ENCODE data around the gene MSANTD2.
"Not testable (repeated sequence)": the region's sequence is repeated elsewhere in the genome, so short reads cannot be mapped to it uniquely, and the experiment has no call there.

Gene MSANTD2

DNA sequence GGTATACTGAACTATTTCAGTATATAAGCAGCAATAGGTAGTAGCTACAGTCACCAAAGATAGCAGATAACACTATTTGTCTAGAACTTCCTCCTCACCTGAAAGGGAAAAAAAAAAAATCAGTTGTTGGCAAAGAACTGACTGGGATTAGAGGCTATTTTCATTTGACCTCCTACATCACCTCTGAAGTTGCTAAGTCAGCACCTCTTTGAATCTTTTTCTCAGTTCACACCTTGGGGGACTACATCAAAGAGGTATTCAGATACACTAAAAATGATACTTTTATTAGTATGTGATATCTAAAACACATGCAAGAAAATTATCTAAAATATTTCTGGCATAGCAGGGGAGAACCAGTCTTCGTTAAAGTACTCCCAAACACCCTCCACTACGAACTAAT, 16.2 kb downstream of the MSANTD2 start:
- DNase-seq (ENCODE audit: low spot score): no peak
- TF ChIP-seq, protein P1, sequence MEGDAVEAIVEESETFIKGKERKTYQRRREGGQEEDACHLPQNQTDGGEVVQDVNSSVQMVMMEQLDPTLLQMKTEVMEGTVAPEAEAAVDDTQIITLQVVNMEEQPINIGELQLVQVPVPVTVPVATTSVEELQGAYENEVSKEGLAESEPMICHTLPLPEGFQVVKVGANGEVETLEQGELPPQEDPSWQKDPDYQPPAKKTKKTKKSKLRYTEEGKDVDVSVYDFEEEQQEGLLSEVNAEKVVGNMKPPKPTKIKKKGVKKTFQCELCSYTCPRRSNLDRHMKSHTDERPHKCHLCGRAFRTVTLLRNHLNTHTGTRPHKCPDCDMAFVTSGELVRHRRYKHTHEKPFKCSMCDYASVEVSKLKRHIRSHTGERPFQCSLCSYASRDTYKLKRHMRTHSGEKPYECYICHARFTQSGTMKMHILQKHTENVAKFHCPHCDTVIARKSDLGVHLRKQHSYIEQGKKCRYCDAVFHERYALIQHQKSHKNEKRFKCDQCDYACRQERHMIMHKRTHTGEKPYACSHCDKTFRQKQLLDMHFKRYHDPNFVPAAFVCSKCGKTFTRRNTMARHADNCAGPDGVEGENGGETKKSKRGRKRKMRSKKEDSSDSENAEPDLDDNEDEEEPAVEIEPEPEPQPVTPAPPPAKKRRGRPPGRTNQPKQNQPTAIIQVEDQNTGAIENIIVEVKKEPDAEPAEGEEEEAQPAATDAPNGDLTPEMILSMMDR (IDR thresholded peaks at IDR 0.05; ENCODE audit: extremely low read depth, insufficient read depth, missing control alignments): no peak
- in situ Hi-C loops (cut with MboI; ENCODE audit: low pct_unique_long_range_greater_than_20kb, low sequenced_read_pairs, unreplicated experiment): no loop called here

DNA sequence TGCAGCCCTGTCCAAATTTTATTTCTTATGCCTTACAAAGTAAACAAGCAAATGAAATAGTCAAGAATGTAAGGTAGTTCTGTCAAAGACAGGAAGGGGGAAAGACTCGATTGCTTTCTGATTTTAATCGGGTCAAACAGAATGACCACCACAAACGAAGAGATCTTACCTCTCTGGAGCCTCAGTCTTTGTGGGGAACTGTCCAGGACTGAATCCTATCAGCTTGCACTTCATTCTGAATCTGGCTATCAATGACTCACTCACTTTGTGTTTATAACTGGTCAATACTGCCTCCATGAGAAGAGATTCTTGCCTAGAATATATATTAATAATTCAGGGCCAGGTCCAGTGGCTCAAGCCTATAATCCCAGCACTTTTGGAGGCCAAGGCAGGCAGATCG, 17.2 kb downstream of the MSANTD2 start:
- DNase-seq (ENCODE audit: low spot score): no peak
- TF ChIP-seq, protein P1 (IDR thresholded peaks at IDR 0.05; ENCODE audit: extremely low read depth, insufficient read depth, missing control alignments): no peak
- in situ Hi-C loops (cut with MboI; ENCODE audit: low pct_unique_long_range_greater_than_20kb, low sequenced_read_pairs, unreplicated experiment): no loop called here

DNA sequence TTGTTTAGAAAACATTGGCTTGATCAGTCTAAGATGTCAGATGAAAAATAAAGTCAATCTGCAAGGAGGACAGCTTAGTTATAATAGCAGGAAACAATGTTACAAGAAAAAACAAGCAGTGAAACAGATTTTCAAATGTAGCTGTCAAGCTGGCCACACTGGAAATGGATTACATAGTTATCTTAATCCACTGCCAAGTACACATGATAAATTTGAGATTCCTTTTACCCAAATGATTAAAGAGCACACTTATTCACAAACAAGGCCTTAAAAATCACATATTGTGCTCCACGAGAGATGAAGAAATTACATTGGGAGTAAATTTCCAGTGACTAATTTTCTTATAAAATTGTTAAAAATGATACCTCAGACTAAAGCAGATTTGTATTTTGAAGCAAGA, 20.6 kb downstream of the MSANTD2 start:
- DNase-seq (ENCODE audit: low spot score): no peak
- in situ Hi-C loops (cut with MboI; ENCODE audit: low pct_unique_long_range_greater_than_20kb, low sequenced_read_pairs, unreplicated experiment): no loop called here
- TF ChIP-seq, protein P1 (IDR thresholded peaks at IDR 0.05; ENCODE audit: extremely low read depth, insufficient read depth, missing control alignments): no peak

DNA sequence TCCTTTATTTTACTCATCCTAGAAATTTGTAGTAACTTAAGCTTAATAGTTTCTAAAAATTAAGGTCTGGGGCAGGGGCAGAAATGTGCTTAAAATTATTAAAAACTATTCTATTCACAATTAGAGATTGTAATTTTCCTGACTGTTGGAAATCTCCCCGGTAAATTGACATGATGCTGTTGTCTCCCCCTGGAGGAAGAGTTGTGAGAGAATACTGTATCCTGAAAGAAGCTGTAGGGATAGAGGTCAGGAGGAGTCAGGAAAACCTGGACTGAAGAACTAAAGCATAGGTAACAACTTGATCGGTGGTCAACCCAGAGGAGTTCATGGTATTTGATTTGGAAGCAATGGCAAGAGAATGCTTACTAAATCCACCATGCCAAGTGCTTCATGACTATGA, 21.9 kb downstream of the MSANTD2 start:
- DNase-seq (ENCODE audit: low spot score): no peak
- TF ChIP-seq, protein P1 (IDR thresholded peaks at IDR 0.05; ENCODE audit: extremely low read depth, insufficient read depth, missing control alignments): peak; percentile 8
- in situ Hi-C loops (cut with MboI; ENCODE audit: low pct_unique_long_range_greater_than_20kb, low sequenced_read_pairs, unreplicated experiment): no loop called here

DNA sequence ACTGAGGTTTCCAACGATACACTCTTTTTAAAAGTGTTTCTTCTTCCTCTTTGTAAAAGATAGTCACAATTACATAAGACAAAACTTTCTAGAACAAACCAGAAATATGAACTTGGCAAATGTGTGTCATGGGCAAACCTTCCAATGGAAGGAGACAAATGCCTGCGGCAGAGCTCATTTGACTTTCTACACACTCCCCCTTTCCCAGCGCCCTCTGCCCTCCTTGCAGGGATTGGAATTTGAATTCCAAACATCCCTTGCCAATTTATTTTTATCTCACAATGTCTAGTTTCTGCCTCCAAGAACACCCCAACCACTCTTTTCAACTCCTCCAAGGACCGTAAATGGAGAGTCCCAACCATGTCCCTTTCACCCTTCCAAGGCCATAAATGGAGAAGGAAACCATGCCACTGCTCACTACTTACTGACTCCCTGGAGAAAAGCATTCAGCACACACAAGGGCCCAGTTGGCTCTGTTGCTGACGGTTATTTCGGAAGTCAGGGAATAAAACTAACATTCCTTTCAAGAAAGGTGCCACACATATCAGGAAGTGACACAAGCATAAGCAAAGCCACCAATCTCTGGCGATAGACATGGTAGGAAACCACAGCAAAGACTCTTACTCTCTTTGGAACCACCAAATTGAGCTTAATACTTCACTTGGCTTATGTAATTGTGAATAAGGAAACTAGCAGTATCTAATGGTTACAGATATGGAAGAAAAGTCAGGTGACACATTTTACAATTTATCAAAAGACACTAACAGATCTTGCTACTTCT, 23.2 kb downstream of the MSANTD2 start:
- in situ Hi-C loops (cut with MboI; ENCODE audit: low pct_unique_long_range_greater_than_20kb, low sequenced_read_pairs, unreplicated experiment): no loop called here
- TF ChIP-seq, protein P1 (IDR thresholded peaks at IDR 0.05; ENCODE audit: extremely low read depth, insufficient read depth, missing control alignments): no peak
- no peak for DNase-seq (ENCODE audit: low spot score)

DNA sequence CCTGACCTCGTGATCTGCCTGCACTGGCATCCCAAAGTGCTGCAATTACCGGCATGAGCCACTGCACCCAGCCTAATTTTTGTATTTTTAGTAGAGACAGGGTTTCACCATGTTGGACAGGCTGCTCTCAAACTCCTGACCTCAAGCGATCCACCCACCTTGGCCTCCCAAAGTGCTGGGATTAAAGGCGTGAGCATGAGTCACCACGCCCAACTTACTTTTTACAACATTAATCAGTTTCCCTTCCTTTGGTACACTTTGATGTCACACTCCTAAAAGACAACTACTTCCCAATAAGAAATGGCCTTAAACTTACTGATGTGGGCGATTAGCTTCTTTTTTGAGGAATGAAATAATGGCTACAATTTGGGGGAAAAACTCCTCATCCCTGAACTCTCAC, 29.2 kb downstream of the MSANTD2 start:
- not testable (repeated sequence) for DNase-seq (ENCODE audit: low spot score)

DNA sequence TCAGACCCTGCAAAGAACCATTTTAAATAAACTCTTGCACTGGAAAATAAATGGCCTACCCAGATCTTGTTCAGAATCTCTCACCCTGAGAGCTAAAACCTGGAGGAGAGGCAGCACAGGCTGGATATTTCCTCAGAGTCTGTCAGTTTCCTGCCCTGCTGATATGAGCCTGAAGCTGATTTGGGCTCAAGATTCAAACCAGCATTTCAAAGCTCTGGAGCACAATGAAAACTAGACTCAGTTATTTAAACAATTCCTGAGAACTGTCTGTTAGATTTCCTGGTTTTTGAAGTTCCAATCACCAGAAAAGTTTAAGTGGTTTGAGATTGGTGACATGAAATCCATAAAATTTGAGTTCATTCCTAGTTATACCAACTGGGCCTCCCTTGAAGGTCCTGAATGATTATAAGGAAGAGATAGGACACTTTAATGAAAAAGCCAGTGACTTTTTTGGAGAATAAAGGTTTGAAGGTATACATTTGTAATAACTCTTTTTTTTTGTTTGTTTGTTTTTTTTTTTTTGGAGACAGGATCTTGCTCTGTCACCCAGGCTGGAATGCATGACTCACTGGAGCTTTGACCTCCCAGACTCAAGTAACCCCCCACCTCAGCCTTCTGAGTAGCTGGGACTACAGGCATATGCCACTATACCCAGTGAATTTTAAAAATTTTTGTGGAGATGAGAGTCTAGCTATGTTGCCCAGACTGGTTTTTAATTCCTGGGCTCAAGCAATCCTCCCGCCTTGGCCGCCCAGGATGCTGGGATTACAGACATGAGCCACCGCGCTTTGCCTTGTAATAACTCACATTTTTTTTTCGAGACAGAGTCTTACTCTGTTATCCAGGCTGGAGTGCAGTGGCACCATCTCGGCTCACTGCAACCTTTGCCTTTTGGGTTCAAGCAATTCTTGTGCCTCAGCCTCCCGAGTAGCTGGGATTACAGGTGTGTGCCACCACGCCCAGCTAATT, 30.1 kb downstream of the MSANTD2 start:
- in situ Hi-C loops (cut with MboI; ENCODE audit: low pct_unique_long_range_greater_than_20kb, low sequenced_read_pairs, unreplicated experiment): no loop called here
- no peak for DNase-seq (ENCODE audit: low spot score)
- TF ChIP-seq, protein P1 (IDR thresholded peaks at IDR 0.05; ENCODE audit: extremely low read depth, insufficient read depth, missing control alignments): no peak

More for the DNA sequence above, 29.2 kb downstream of the MSANTD2 start:
- in situ Hi-C loops (cut with MboI; ENCODE audit: low pct_unique_long_range_greater_than_20kb, low sequenced_read_pairs, unreplicated experiment): not testable (repeated sequence)
